ENCODE results near the gene ADGRB3. TPM values are rescaled to one million over a fixed set of nuclear protein-coding genes. Genes with fewer than 3 reads are reported as not detected.
"Not testable (repeated sequence)": the region's sequence is repeated elsewhere in the genome, so short reads cannot be mapped to it uniquely, and the experiment has no call there.

The ADGRB3 gene
- total and polyA plus RNA-seq, 2 donors (not counting 3 experiments of a cell fraction or from before 2014, with no cell fraction given) = not detected

GRCh38 chr6:68880050-68880813 is 245.2 kb downstream of the ADGRB3 start:
- no peak overlapping the region for H3K4me3 ChIP-seq (replicated peaks in 1 of 3; ENCODE audit: insufficient read depth in 1 of 3, low read depth in 1 of 3, low read length in 3 of 3)
- FAIRE-seq (no peak), DNase-seq (ENCODE audit: low read depth, low spot score) (no peak)
- no peaks in the 10 kb centered on the region for H3K27me3 ChIP-seq (ENCODE audit: control insufficient read depth in 2 of 2, insufficient read depth in 2 of 2, low read length in 2 of 2)
- BruUV-seq (replicated peaks) = no TSS peak
- CTCF ChIA-PET = no interaction called here
- TF ChIP-seq GATA2 (IDR thresholded peaks at IDR 0.05; ENCODE audit: insufficient read depth, insufficient read length, low read depth, low read length) (no peak), FOS (IDR thresholded peaks at IDR 0.05; ENCODE audit: borderline replicate concordance, insufficient read depth, low read length) (no peak), MAX (IDR thresholded peaks at IDR 0.05; ENCODE audit: insufficient read depth, insufficient read length) (no peak), EZH2 (IDR thresholded peaks at IDR 0.05; ENCODE audit: borderline replicate concordance, low read depth, low read length, severe bottlenecking) (no peak), MYC (IDR thresholded peaks at IDR 0.05; ENCODE audit: low read depth, low read length) (no peak), POLR2AphosphoS5 (IDR thresholded peaks at IDR 0.05; ENCODE audit: insufficient read depth, low read depth, low read length) (no peak), CTCF (IDR thresholded peaks at IDR 0.05; ENCODE audit: extremely low read depth in 1 of 2, insufficient read depth in 1 of 2, low read depth in 1 of 2, low read length in 2 of 2) (no peak), JUN (IDR thresholded peaks at IDR 0.05; ENCODE audit: borderline replicate concordance, insufficient read depth, insufficient read length, low read depth) (no peak), POLR2A (IDR thresholded peaks at IDR 0.05; ENCODE audit: low read depth, low read length) (no peak)
- H3K27ac ChIP-seq (ENCODE audit: insufficient read depth, low read depth, low read length) = no peak overlapping the region
- no peak overlapping the region for H2AFZ ChIP-seq (ENCODE audit: low read depth, low read length)
- dilution Hi-C loops (cut with MboI; ENCODE audit: extremely low pct_ligation_motif_present, low sequenced_read_pairs) = no loop called here
- no peak overlapping the region for H3K9ac ChIP-seq (replicated peaks; ENCODE audit: extremely low read depth, insufficient read depth, low read length)
- intact Hi-C loops (cut with micrococcal nuclease) = no loop called here
- H3K36me3 ChIP-seq (ENCODE audit: control insufficient read depth in 2 of 2, extremely low read depth in 1 of 2, insufficient read depth in 2 of 2, low read length in 2 of 2) = no peaks in the 10 kb centered on the region
- H4K20me1 ChIP-seq (replicated peaks; ENCODE audit: control insufficient read depth, extremely low read depth, insufficient read depth, low read length) = no peaks in the 10 kb centered on the region
- H3K9me1 ChIP-seq (replicated peaks; ENCODE audit: control insufficient read depth, extremely low read depth, insufficient read depth, low read length) = no peaks in the 10 kb centered on the region
- no peaks in the 10 kb centered on the region for H3K9me3 ChIP-seq (replicated peaks; ENCODE audit: control insufficient read depth, insufficient read depth, low read length)
- POLR2A ChIA-PET = no interaction called here
- no peaks in the 10 kb centered on the region for H3K4me1 ChIP-seq (ENCODE audit: control insufficient read depth, extremely low read depth, insufficient read depth, low read length)
- no peaks in the 10 kb centered on the region for H3K79me2 ChIP-seq (ENCODE audit: control insufficient read depth, insufficient read depth, low read length)
- H3K4me2 ChIP-seq (ENCODE audit: insufficient read depth, low read length) = no peak overlapping the region

- FAIRE-seq; H3K27ac ChIP-seq (ENCODE audit: insufficient read depth, low read depth, low read length); H3K4me1 ChIP-seq (ENCODE audit: control insufficient read depth, extremely low read depth, insufficient read depth, low read length); BruUV-seq (replicated peaks); DNase-seq (ENCODE audit: low read depth, low spot score); H3K36me3 ChIP-seq (ENCODE audit: control insufficient read depth in 2 of 2, extremely low read depth in 1 of 2, insufficient read depth in 2 of 2, low read length in 2 of 2); intact Hi-C loops (cut with micrococcal nuclease); H3K9me1 ChIP-seq (replicated peaks; ENCODE audit: control insufficient read depth, extremely low read depth, insufficient read depth, low read length); H4K20me1 ChIP-seq (replicated peaks; ENCODE audit: control insufficient read depth, extremely low read depth, insufficient read depth, low read length); POLR2A ChIA-PET; H3K9me3 ChIP-seq (replicated peaks; ENCODE audit: control insufficient read depth, insufficient read depth, low read length); CTCF ChIA-PET; H3K27me3 ChIP-seq (ENCODE audit: control insufficient read depth in 2 of 2, insufficient read depth in 2 of 2, low read length in 2 of 2); H3K9ac ChIP-seq (replicated peaks; ENCODE audit: extremely low read depth, insufficient read depth, low read length); H3K4me3 ChIP-seq (replicated peaks in 1 of 3; ENCODE audit: insufficient read depth in 1 of 3, low read depth in 1 of 3, low read length in 3 of 3); H3K79me2 ChIP-seq (ENCODE audit: control insufficient read depth, insufficient read depth, low read length); H3K4me2 ChIP-seq (ENCODE audit: insufficient read depth, low read length); dilution Hi-C loops (cut with MboI; ENCODE audit: extremely low pct_ligation_motif_present, low sequenced_read_pairs); H2AFZ ChIP-seq (ENCODE audit: low read depth, low read length): not testable (repeated sequence)
Observed at GRCh38 chr6:68883325-68883724, 248.2 kb downstream of the ADGRB3 start.
